Germinal center (tissue), 1 donor: ENCODE results near the gene RND3.

Source experiments
- DNase-seq: peaks from one replicate; pipeline ENCODE4 v3.0.0; 2012; ENCODE audit warnings: mixed read lengths, low spot score

Gene RND3

GRCh38 chr2:150487537-150488429 lies at the start of gene RND3:
TSS of gene RND3 (minus strand) at chr2:150487667. CDS start at chr2:150487417, 250 bp downstream.
- peak; percentile 24 for DNase-seq

GRCh38 chr2:150535176-150535575 lies 47.7 kb upstream of the RND3 start:
- no peak for DNase-seq

- no peak for DNase-seq
Observed at GRCh38 chr2:150532879-150533278, 45.4 kb upstream of the RND3 start.

- DNase-seq: no peak
Observed at GRCh38 chr2:150532020-150532419, 44.6 kb upstream of the RND3 start.

GRCh38 chr2:150531591-150531990 lies 44.1 kb upstream of the RND3 start:
- no peak for DNase-seq

GRCh38 chr2:150530168-150530567 lies 42.7 kb upstream of the RND3 start:
- no peak for DNase-seq

- DNase-seq: no peak
Observed at GRCh38 chr2:150528861-150529801, 41.7 kb upstream of the RND3 start.

GRCh38 chr2:150526827-150527226 lies 39.4 kb upstream of the RND3 start:
- no peak for DNase-seq

GRCh38 chr2:150526006-150526405 lies 38.5 kb upstream of the RND3 start:
- DNase-seq: no peak

GRCh38 chr2:150522269-150522668 lies 34.8 kb upstream of the RND3 start:
- no peak for DNase-seq

GRCh38 chr2:150520887-150521664 lies 33.6 kb upstream of the RND3 start:
- DNase-seq: no peak

GRCh38 chr2:150520033-150520432 lies 32.6 kb upstream of the RND3 start:
- no peak for DNase-seq

- no peak for DNase-seq
Observed at GRCh38 chr2:150517951-150518680, 30.6 kb upstream of the RND3 start.

GRCh38 chr2:150513647-150514046 lies 26.2 kb upstream of the RND3 start:
- DNase-seq: no peak

GRCh38 chr2:150508497-150509137 lies 21.1 kb upstream of the RND3 start:
- DNase-seq: no peak

- no peak for DNase-seq
Observed at GRCh38 chr2:150507071-150507470, 19.6 kb upstream of the RND3 start.

GRCh38 chr2:150505178-150505577 lies 17.7 kb upstream of the RND3 start:
- DNase-seq: no peak

GRCh38 chr2:150495993-150496627 lies 8.6 kb upstream of the RND3 start:
- no peak for DNase-seq

GRCh38 chr2:150495001-150495400 lies 7.5 kb upstream of the RND3 start:
- DNase-seq: no peak

- no peak for DNase-seq
Observed at GRCh38 chr2:150494234-150494945, 6.9 kb upstream of the RND3 start.
